Measurements from ENCODE around the gene CYP4F2.

DNA sequence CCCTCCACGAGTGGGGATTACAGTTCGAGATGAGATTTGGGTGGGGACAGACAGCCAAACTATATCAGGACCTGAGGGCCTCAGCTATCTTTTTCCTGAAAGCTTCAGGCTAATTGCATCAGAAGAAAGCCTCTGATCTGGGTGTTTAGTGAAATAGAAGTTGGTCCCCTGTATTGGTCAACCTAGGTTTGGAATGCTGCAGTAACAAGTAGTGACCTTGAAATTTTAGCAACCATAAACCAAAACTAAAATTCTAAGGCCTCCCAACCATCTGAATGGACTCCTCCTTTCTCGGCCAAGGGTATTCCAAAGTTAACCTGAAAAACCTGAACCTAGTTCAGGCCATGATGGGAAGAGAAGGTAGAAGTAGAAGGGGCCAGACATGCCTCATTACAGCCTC, 47.5 kb downstream of the CYP4F2 start:
- no peak for TF ChIP-seq EP300 (IDR thresholded peaks at IDR 0.05; ENCODE audit: borderline replicate concordance)
- no peak for TF ChIP-seq FOXM1 (IDR thresholded peaks at IDR 0.05; ENCODE audit: borderline replicate concordance, low read depth)
- TF ChIP-seq CREB1 (IDR thresholded peaks at IDR 0.05; ENCODE audit: low read depth), result no peak
- TF ChIP-seq RAD21 (IDR thresholded peaks at IDR 0.05; ENCODE audit: low read depth), result no peak
- TF ChIP-seq, protein P1, sequence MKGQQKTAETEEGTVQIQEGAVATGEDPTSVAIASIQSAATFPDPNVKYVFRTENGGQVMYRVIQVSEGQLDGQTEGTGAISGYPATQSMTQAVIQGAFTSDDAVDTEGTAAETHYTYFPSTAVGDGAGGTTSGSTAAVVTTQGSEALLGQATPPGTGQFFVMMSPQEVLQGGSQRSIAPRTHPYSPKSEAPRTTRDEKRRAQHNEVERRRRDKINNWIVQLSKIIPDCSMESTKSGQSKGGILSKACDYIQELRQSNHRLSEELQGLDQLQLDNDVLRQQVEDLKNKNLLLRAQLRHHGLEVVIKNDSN (IDR thresholded peaks at IDR 0.05), result no peak
- no peak for TF ChIP-seq ZBTB7A (IDR thresholded peaks at IDR 0.05; ENCODE audit: low read depth)
- TF ChIP-seq YY1 (IDR thresholded peaks at IDR 0.05; ENCODE audit: low read depth), result no peak
- TF ChIP-seq TAF1 (IDR thresholded peaks at IDR 0.05; ENCODE audit: low read depth), result no peak

All from Ishikawa (cell line).